IMR-90 (cell line): ENCODE measurements around the gene COA3. TPM values are rescaled to one million over a fixed set of nuclear protein-coding genes. Genes with fewer than 3 reads are reported as not detected.

Experiments used
- ATAC-seq: fragments of 200-7000 bp; cut with Tn5 transposase; 2 replicates; pipeline ENCODE4 v1.9.1; 2020; ENCODE audit warnings: low read depth, mild to moderate bottlenecking, moderate library complexity
- BruUV-seq: library from RNA; stranded (reverse); fragments of 400-500 nt; replicated peaks from 2 replicates; lab custom pipeline; 2021; lab: Mats Ljungman, UMichigan
- CTCF ChIA-PET: fragments of 300-600 bp; formaldehyde crosslinking; extraction: SDS; loops from one replicate; lab custom pipeline; 2021; ENCODE audit warnings: antibody characterized with exemption; lab: Yijun Ruan, JAX
- POLR2A ChIA-PET: fragments of 300-600 bp; sonication (Branson Sonifier 250); formaldehyde crosslinking; loops from one replicate; lab custom pipeline; 2022; ENCODE audit warnings: antibody characterized with exemption; ENCODE audit not compliant: unreplicated experiment; lab: Charles Lee
- DNase-seq: peaks from one replicate; pipeline ENCODE4 v3.0.0; 2013
- H2AFZ ChIP-seq: replicated peaks from 2 replicates; pipeline ENCODE3; 2013; ENCODE audit warnings: low read length, mild to moderate bottlenecking; ENCODE audit not compliant: poor library complexity
- H2AK5ac ChIP-seq: 2 replicates; pipeline ENCODE4 v1.6.1; 2013; ENCODE audit warnings: low read depth, low read length, inconsistent platforms
- H2AK9ac ChIP-seq: replicated peaks from 2 replicates; pipeline ENCODE3; 2013; ENCODE audit warnings: mild to moderate bottlenecking, low read depth, low read length, moderate library complexity; ENCODE audit not compliant: poor library complexity
- H2BK120ac ChIP-seq: 2 replicates; pipeline ENCODE4 v1.6.1; 2013; ENCODE audit warnings: low read depth, low read length, inconsistent platforms
- H2BK15ac ChIP-seq: 3 replicates; pipeline ENCODE4 v1.6.1; 2013; ENCODE audit warnings: low read depth, low read length, inconsistent platforms
- H2BK20ac ChIP-seq: 2 replicates; pipeline ENCODE4 v1.6.1; 2013; ENCODE audit warnings: low read depth, mild to moderate bottlenecking, inconsistent platforms, low read length, moderate library complexity
- H2BK5ac ChIP-seq: 2 replicates; pipeline ENCODE4 v1.6.1; 2013; ENCODE audit warnings: mild to moderate bottlenecking, low read depth, low read length, inconsistent platforms; ENCODE audit not compliant: poor library complexity, severe bottlenecking
- H3K14ac ChIP-seq: replicated peaks from 2 replicates; pipeline ENCODE4 v1.6.1; 2013; ENCODE audit warnings: low read depth, low read length, inconsistent platforms
- H3K18ac ChIP-seq: 2 replicates; pipeline ENCODE4 v1.6.1; 2013; ENCODE audit warnings: low read depth, low read length, control low read depth
- H3K23ac ChIP-seq: 2 replicates; pipeline ENCODE4 v1.6.1; 2013; ENCODE audit warnings: low read depth, low read length, inconsistent platforms
- H3K27ac ChIP-seq: 2 replicates; pipeline ENCODE4 v1.5.1; 2013; ENCODE audit warnings: mild to moderate bottlenecking, control low read depth, low read length; ENCODE audit not compliant: insufficient read depth
- H3K27me3 ChIP-seq: 2 replicates; pipeline ENCODE4 v1.6.1; 2013; ENCODE audit warnings: low read length; ENCODE audit not compliant: control insufficient read depth, insufficient read depth
- H3K36me3 ChIP-seq: 2 replicates; pipeline ENCODE4 v1.6.1; 2013; ENCODE audit warnings: low read length, mixed read lengths; ENCODE audit not compliant: control insufficient read depth, insufficient read depth
- H3K4ac ChIP-seq: 2 replicates; pipeline ENCODE4 v1.6.1; 2013; ENCODE audit warnings: low read depth, low read length, inconsistent platforms
- H3K4me1 ChIP-seq: 2 replicates; pipeline ENCODE4 v1.6.1; 2013; ENCODE audit warnings: low read length, mixed read lengths; ENCODE audit not compliant: control insufficient read depth, insufficient read depth
- H3K4me2 ChIP-seq: 2 replicates; pipeline ENCODE4 v1.6.1; 2013; ENCODE audit warnings: low read depth, mild to moderate bottlenecking, control low read depth, low read length, moderate library complexity
- H3K4me3 ChIP-seq: 2 replicates; pipeline ENCODE4 v1.5.1; 2013; ENCODE audit warnings: low read depth, mild to moderate bottlenecking, control low read depth, low read length, moderate library complexity; ENCODE audit not compliant: insufficient read depth
- H3K56ac ChIP-seq: 2 replicates; pipeline ENCODE4 v1.6.1; 2013; ENCODE audit warnings: low read length, inconsistent platforms; ENCODE audit not compliant: insufficient read depth; ENCODE audit errors: extremely low read depth
- H3K79me1 ChIP-seq, 2 experiments: 2 replicates each; pipeline ENCODE4 v1.6.1; 2013; ENCODE audit warnings: low read length in 2 of 2, inconsistent platforms in 1 of 2, low read depth in 1 of 2
- H3K9ac ChIP-seq: 2 replicates; pipeline ENCODE4 v1.6.1; 2013; ENCODE audit warnings: low read depth, low read length, control low read depth
- H3K9me1 ChIP-seq: 2 replicates; pipeline ENCODE4 v1.6.1; 2013; ENCODE audit warnings: low read length, inconsistent platforms; ENCODE audit not compliant: insufficient read depth
- H3K9me3 ChIP-seq: 2 replicates; pipeline ENCODE4 v1.6.1; 2013; ENCODE audit warnings: low read length; ENCODE audit not compliant: control insufficient read depth, insufficient read depth
- H4K20me1 ChIP-seq: 2 replicates; pipeline ENCODE4 v1.6.1; 2013; ENCODE audit warnings: low read length, inconsistent platforms; ENCODE audit not compliant: insufficient read depth
- H4K5ac ChIP-seq: 2 replicates; pipeline ENCODE4 v1.6.1; 2013; ENCODE audit warnings: mild to moderate bottlenecking, low read depth, low read length, control low read depth
- H4K8ac ChIP-seq, 2 experiments: 2 replicates each; pipeline ENCODE4 v1.6.1; 2013; ENCODE audit warnings: low read depth in 2 of 2, low read length in 2 of 2, control low read depth in 1 of 2, inconsistent platforms in 1 of 2
- H4K91ac ChIP-seq: 2 replicates; pipeline ENCODE4 v1.6.1; 2013; ENCODE audit warnings: low read depth, low read length, inconsistent platforms; ENCODE audit not compliant: insufficient read depth
- BHLHE40 ChIP-seq: fragments of 150-350 bp; IDR thresholded peaks from 2 replicates; pipeline ENCODE4 v1.6.1; 2016; ENCODE audit warnings: mild to moderate bottlenecking, low read depth, low read length
- CEBPB ChIP-seq: IDR thresholded peaks from 2 replicates; pipeline ENCODE4 v1.6.1; 2012; ENCODE audit warnings: low read depth, low read length, improper control_type of control experiment
- CHD1 ChIP-seq: IDR thresholded peaks from 2 replicates; pipeline ENCODE4 v1.6.1; 2012; ENCODE audit warnings: low read depth, low read length, improper control_type of control experiment
- ELK1 ChIP-seq: fragments of 150-350 bp; IDR thresholded peaks from 2 replicates; pipeline ENCODE4 v1.6.1; 2016; ENCODE audit warnings: low read depth, mild to moderate bottlenecking, low read length, moderate library complexity, borderline replicate concordance
- FOS ChIP-seq: fragments of 150-350 bp; IDR thresholded peaks from 2 replicates; pipeline ENCODE4 v1.6.1; 2016; ENCODE audit warnings: low read depth, low read length
- MAFK ChIP-seq: IDR thresholded peaks from 2 replicates; pipeline ENCODE4 v1.6.1; 2012; ENCODE audit warnings: low read depth, low read length, improper control_type of control experiment
- MAZ ChIP-seq: IDR thresholded peaks from 2 replicates; pipeline ENCODE4 v1.6.1; 2012; ENCODE audit warnings: low read depth, mild to moderate bottlenecking, low read length, improper control_type of control experiment, moderate library complexity, borderline replicate concordance
- MXI1 ChIP-seq: IDR thresholded peaks from 2 replicates; pipeline ENCODE4 v1.6.1; 2012; ENCODE audit warnings: low read depth, mild to moderate bottlenecking, low read length, moderate library complexity, borderline replicate concordance
- NFE2L2 ChIP-seq: fragments of 150-350 bp; IDR thresholded peaks from 2 replicates; pipeline ENCODE4 v1.6.1; 2016; ENCODE audit warnings: low read depth, mild to moderate bottlenecking, low read length
- POLR2A ChIP-seq: IDR thresholded peaks from 2 replicates; pipeline ENCODE4 v1.6.1; 2012; ENCODE audit warnings: mild to moderate bottlenecking, low read depth, low read length
- RFX5 ChIP-seq: IDR thresholded peaks from 2 replicates; pipeline ENCODE4 v1.8.0; 2012; ENCODE audit warnings: low read depth, mild to moderate bottlenecking, low read length, moderate library complexity
- SMC3 ChIP-seq: fragments of 150-350 bp; IDR thresholded peaks from 2 replicates; pipeline ENCODE4 v1.6.1; 2016; ENCODE audit warnings: low read depth, mild to moderate bottlenecking, antibody characterized with exemption, low read length, moderate library complexity
- WGBS, 2 experiments: methylation state at CpG; one replicate each; pipeline versions ENCODE4 v1.1.5 to v1.1.7; 2013; ENCODE audit warnings: missing lambda C conversion rate in 2 of 2; ENCODE audit not compliant: insufficient read length in 1 of 2; ENCODE audit errors: extremely low coverage in 2 of 2; 5-methylcytosine and 5-hydroxymethylcytosine counted together
- dilution Hi-C: fragments of 300-500 bp; cut with HindIII; formaldehyde crosslinking; loops from one replicate; pipeline ENCODE4 v1.14.3; 2018; ENCODE audit warnings: low sequenced_read_pairs; ENCODE audit not compliant: unreplicated experiment
- in situ Hi-C: fragments of 300-500 bp; cut with MboI; formaldehyde crosslinking; loops from 3 replicates; pipeline ENCODE4 v1.14.3; 2019; ENCODE audit warnings: low sequenced_read_pairs, inconsistent platforms, mixed read lengths
- intact Hi-C: fragments of 100-400 bp; cut with micrococcal nuclease; formaldehyde crosslinking; loops from 2 replicates; pipeline ENCODE4 v1.10.0; 2022
- polyA plus RNA-seq, 3 experiments: library from polyadenylated mRNA; depleted of rRNA; stranded (reverse); fragments of >200 nt; gene quantifications; 2 replicates each; pipeline ENCODE4 v1.2.3, GENCODE V29; 2012; ENCODE audit warnings: low replicate concordance in 1 of 3
- total RNA-seq: library from RNA; depleted of rRNA; stranded (reverse); fragments of >200 nt; gene quantifications from 2 replicates; pipeline ENCODE4 v1.2.3, GENCODE V29; 2012
- TF ChIP-seq, protein P1 (sequence below): fragments of 150-350 bp; IDR thresholded peaks from 2 replicates; pipeline ENCODE4 v1.6.1; 2017; ENCODE audit warnings: mild to moderate bottlenecking, antibody characterized with exemption, low read length, low read depth
- TF ChIP-seq, protein P2 (sequence below): conservative IDR thresholded peaks from 2 replicates; pipeline ENCODE4 v1.5.1; 2012; ENCODE audit warnings: mild to moderate bottlenecking, low read depth, low read length, improper control_type of control experiment

The COA3 gene
- total and polyA plus RNA-seq, 2 of the 4 experiments (the other 2 are of a cell fraction): 66.8 to 78.1 TPM

GRCh38 chr17:42783791-42784138 is 14.7 kb downstream of the COA3 start:
- intact Hi-C loops: no loop called here
- WGBS, 2 experiments: 26% methylated on average over 9 of the region's 22 CpGs; no CpG with 5 or more reads in 1 of the 2 experiments
- Histone ChIP-seq H3K56ac (no peak overlapping the region), H3K4ac (peak overlapping the region; percentile 92), H2BK20ac (peak overlapping the region; percentile 92), H2BK15ac (peak overlapping the region; percentile 66; the same call in 2 of the 3 replicates), H3K23ac (peak overlapping the region; percentile 75; the same call in 1 of the 2 replicates), H2BK5ac (peak overlapping the region; percentile 36), H3K27me3 (no peaks in the 10 kb centered on the region), H2AFZ (peak overlapping the region; percentile 85), H3K18ac (no peak overlapping the region), H3K4me1 (peaks cover 26% of the 10 kb centered on the region), H3K9me1 (peaks cover 31% of the 10 kb centered on the region), H4K8ac (peak overlapping the region; percentile 37 to 85; a peak in 1 of 4 replicates), H2BK120ac (peak overlapping the region; percentile 93), H2AK9ac (peak overlapping the region; percentile 98), H3K4me3 (no peak overlapping the region), H2AK5ac (peak overlapping the region; percentile 98), H3K36me3 (peaks cover 11% of the 10 kb centered on the region), H3K14ac (peak overlapping the region; percentile 90), H4K5ac (no peak overlapping the region), H3K4me2 (no peak overlapping the region), H3K9me3 (no peaks in the 10 kb centered on the region), H3K9ac (no peak overlapping the region), H3K79me1 (peaks cover 0 to 47% of the 10 kb centered on the region in 2 experiments), H3K27ac (no peak overlapping the region; the same call in 1 of the 2 replicates), H4K20me1 (no peaks in the 10 kb centered on the region), H4K91ac (peak overlapping the region; percentile 43; the same call in 1 of the 2 replicates)
- in situ Hi-C loops: no loop called here
- ATAC-seq (no peak), DNase-seq (no peak)
- ChIA-PET POLR2A (no interaction called here), CTCF (interaction anchor here (0.5 kb wide), 1 partner anchor 201 kb away, joined by 4 read pairs; no protein-coding TSS in a partner anchor)
- dilution Hi-C loops: no loop called here
- no TSS peak for BruUV-seq
- TF ChIP-seq, protein P1, sequence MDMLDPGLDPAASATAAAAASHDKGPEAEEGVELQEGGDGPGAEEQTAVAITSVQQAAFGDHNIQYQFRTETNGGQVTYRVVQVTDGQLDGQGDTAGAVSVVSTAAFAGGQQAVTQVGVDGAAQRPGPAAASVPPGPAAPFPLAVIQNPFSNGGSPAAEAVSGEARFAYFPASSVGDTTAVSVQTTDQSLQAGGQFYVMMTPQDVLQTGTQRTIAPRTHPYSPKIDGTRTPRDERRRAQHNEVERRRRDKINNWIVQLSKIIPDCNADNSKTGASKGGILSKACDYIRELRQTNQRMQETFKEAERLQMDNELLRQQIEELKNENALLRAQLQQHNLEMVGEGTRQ: no peak
- no peak for TF ChIP-seq CHD1
- no peak for TF ChIP-seq BHLHE40
- TF ChIP-seq MAZ: no peak
- TF ChIP-seq POLR2A: no peak
- no peak for TF ChIP-seq NFE2L2
- no peak for TF ChIP-seq FOS
- no peak for TF ChIP-seq SMC3
- TF ChIP-seq MXI1: no peak
- no peak for TF ChIP-seq ELK1
- no peak for TF ChIP-seq CEBPB
- TF ChIP-seq RFX5: no peak
- TF ChIP-seq, protein P2, sequence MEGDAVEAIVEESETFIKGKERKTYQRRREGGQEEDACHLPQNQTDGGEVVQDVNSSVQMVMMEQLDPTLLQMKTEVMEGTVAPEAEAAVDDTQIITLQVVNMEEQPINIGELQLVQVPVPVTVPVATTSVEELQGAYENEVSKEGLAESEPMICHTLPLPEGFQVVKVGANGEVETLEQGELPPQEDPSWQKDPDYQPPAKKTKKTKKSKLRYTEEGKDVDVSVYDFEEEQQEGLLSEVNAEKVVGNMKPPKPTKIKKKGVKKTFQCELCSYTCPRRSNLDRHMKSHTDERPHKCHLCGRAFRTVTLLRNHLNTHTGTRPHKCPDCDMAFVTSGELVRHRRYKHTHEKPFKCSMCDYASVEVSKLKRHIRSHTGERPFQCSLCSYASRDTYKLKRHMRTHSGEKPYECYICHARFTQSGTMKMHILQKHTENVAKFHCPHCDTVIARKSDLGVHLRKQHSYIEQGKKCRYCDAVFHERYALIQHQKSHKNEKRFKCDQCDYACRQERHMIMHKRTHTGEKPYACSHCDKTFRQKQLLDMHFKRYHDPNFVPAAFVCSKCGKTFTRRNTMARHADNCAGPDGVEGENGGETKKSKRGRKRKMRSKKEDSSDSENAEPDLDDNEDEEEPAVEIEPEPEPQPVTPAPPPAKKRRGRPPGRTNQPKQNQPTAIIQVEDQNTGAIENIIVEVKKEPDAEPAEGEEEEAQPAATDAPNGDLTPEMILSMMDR: no peak
- TF ChIP-seq MAFK: no peak
